ENCODE data around the gene FBXL17.

- TF ChIP-seq CTCF (IDR thresholded peaks at IDR 0.05; ENCODE audit: low read depth, low read length), result no peak
- no peak for TF ChIP-seq EZH2phosphoT487 (IDR thresholded peaks at IDR 0.05; ENCODE audit: low read depth)
These were observed 456.7 kb downstream of the FBXL17 start for GRCh38 chr5:107925200-107925599.

All from OCI-LY3 (cell line).